H1 (cell line): ENCODE results near the gene IL21R.

Experiments used
- CHD7 ChIP-seq: fragments of 300-600 bp; sonication (generic); IDR thresholded peaks from 2 replicates; pipeline ENCODE4 v1.7.1; 2012; ENCODE audit warnings: low read length, moderate library complexity, mild to moderate bottlenecking, inconsistent platforms; ENCODE audit not compliant: insufficient replicate concordance
- FOSL1 ChIP-seq: IDR thresholded peaks from 2 replicates; pipeline ENCODE4 v1.6.1; 2011; ENCODE audit warnings: mild to moderate bottlenecking, low read depth, low read length, moderate library complexity; ENCODE audit not compliant: insufficient read depth
- POLR2A ChIP-seq, 2 experiments: IDR thresholded peaks; 1 replicate in 1 of 2; 2 replicates in 1 of 2; pipeline ENCODE4 v1.6.1; 2011; ENCODE audit warnings: low read depth in 2 of 2, low read length in 2 of 2, mild to moderate bottlenecking in 2 of 2; ENCODE audit errors: control extremely low read depth in 1 of 2
- POLR2AphosphoS5 ChIP-seq: IDR thresholded peaks from 2 replicates; pipeline ENCODE4 v1.6.1; 2011; ENCODE audit warnings: low read depth, low read length
- RFX5 ChIP-seq: IDR thresholded peaks from 2 replicates; pipeline ENCODE4 v1.6.1; 2011; ENCODE audit warnings: low read depth, low read length, improper control_type of control experiment, borderline replicate concordance
- TCF12 ChIP-seq: IDR thresholded peaks from 2 replicates; pipeline ENCODE4 v1.6.1; 2011; ENCODE audit warnings: low read depth, mild to moderate bottlenecking, low read length
- YY1 ChIP-seq: IDR thresholded peaks from 2 replicates; pipeline ENCODE4 v1.6.1; 2011; ENCODE audit warnings: low read depth, mild to moderate bottlenecking, low read length
- TF ChIP-seq, protein P1 (sequence below), 3 experiments: IDR thresholded peaks; 1 replicate in 2 of 3; 2 replicates in 1 of 3; pipeline versions ENCODE4 v1.5.1 to v1.6.1; 2011; ENCODE audit warnings: low read length in 3 of 3, mild to moderate bottlenecking in 3 of 3, inconsistent platforms in 2 of 3, low read depth in 1 of 3, moderate library complexity in 1 of 3; ENCODE audit not compliant: insufficient read depth in 1 of 3; ENCODE audit errors: control extremely low read depth in 1 of 3

DNA sequence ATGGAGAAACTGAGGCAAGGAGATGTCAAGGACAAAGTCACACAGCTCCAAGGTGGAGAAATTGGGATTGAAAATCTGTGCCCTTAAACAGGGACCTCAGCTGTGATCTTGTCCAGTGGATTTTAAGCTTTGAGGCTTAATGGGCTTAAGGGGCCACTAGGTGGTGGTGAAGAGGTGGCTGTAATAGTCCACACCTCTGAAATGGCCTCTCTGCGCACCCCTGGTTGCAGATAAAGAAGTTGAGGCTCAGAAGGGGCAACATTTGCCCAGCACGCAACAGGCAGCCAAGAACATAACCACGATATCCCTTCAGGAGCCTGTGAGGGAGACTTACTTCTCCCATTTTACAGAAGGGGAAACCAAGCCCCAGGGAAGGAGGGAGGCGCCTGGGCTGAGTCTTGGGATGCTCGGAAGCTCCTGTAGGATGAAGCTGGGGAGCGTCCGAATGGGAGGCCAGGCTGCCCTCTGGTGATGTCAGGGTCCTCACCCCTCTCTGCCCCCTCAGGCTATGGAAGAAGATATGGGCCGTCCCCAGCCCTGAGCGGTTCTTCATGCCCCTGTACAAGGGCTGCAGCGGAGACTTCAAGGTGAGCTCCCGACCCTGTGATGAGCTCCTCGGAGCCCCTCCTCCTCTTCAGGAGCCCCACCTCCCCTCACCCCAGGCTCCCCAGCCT lies 43.7 kb downstream of the IL21R start:
- no peak for TF ChIP-seq CHD7
- TF ChIP-seq, protein P1, sequence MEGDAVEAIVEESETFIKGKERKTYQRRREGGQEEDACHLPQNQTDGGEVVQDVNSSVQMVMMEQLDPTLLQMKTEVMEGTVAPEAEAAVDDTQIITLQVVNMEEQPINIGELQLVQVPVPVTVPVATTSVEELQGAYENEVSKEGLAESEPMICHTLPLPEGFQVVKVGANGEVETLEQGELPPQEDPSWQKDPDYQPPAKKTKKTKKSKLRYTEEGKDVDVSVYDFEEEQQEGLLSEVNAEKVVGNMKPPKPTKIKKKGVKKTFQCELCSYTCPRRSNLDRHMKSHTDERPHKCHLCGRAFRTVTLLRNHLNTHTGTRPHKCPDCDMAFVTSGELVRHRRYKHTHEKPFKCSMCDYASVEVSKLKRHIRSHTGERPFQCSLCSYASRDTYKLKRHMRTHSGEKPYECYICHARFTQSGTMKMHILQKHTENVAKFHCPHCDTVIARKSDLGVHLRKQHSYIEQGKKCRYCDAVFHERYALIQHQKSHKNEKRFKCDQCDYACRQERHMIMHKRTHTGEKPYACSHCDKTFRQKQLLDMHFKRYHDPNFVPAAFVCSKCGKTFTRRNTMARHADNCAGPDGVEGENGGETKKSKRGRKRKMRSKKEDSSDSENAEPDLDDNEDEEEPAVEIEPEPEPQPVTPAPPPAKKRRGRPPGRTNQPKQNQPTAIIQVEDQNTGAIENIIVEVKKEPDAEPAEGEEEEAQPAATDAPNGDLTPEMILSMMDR (IDR thresholded peaks at IDR 0.05; ENCODE audit: control extremely low read depth in 1 of 3, insufficient read depth in 1 of 3, low read depth in 1 of 3, low read length in 3 of 3) = peak in 1 of 3 experiments; percentile 33; a peak in 2 of 4 replicates
- TF ChIP-seq POLR2A (IDR thresholded peaks at IDR 0.05; ENCODE audit: control extremely low read depth in 1 of 2, low read depth in 2 of 2, low read length in 2 of 2) = no peak
- TF ChIP-seq FOSL1 = no peak
- no peak for TF ChIP-seq POLR2AphosphoS5
- no peak for TF ChIP-seq YY1
- no peak for TF ChIP-seq RFX5
- no peak for TF ChIP-seq TCF12
